Chondrocyte (in vitro differentiated cells): ENCODE results near the gene MGAT4A. TPM values are rescaled to one million over a fixed set of nuclear protein-coding genes. Genes with fewer than 3 reads are reported as not detected.

Experiments used
- DNase-seq: peaks from one replicate; pipeline ENCODE4 v3.0.0; 2021; ENCODE audit warnings: mixed read lengths, low spot score
- H3K27ac Mint-ChIP-seq: one replicate; pipeline ENCODE4 v1.8.0; 2021; ENCODE audit warnings: mild to moderate bottlenecking, moderate library complexity, mixed read lengths; ENCODE audit not compliant: unreplicated experiment
- H3K27me3 Mint-ChIP-seq: 2 replicates; pipeline ENCODE4 v1.8.0; 2021; ENCODE audit warnings: low read depth, mixed read lengths
- H3K36me3 Mint-ChIP-seq: 2 replicates; pipeline ENCODE4 v1.8.0; 2021; ENCODE audit warnings: low read depth, mixed read lengths
- H3K4me1 Mint-ChIP-seq: 2 replicates; pipeline ENCODE4 v1.8.0; 2021; ENCODE audit warnings: low read depth, mild to moderate bottlenecking, mixed read lengths
- H3K4me3 Mint-ChIP-seq: one replicate; pipeline ENCODE4 v1.8.0; 2021; ENCODE audit warnings: mild to moderate bottlenecking, moderate library complexity, mixed read lengths; ENCODE audit not compliant: unreplicated experiment
- H3K9me3 Mint-ChIP-seq: 2 replicates; pipeline ENCODE4 v1.8.0; 2021; ENCODE audit warnings: low read depth, mixed read lengths
- CTCF ChIP-seq: fragments of 200-600 bp; sonication (generic); IDR thresholded peaks from 2 replicates; pipeline ENCODE4 v1.5.0; 2021; ENCODE audit warnings: antibody characterized with exemption, mild to moderate bottlenecking, moderate library complexity
- total RNA-seq: library from RNA; stranded (reverse); gene quantifications from 3 replicates; pipeline ENCODE4 v1.2.1, GENCODE V29; 2021

MGAT4A gene
- total RNA-seq, 1 donor from 2014 or later, result 2.1 TPM

- no peak overlapping the region for H3K27ac Mint-ChIP-seq
- H3K36me3 Mint-ChIP-seq, result peaks cover 1% of the 10 kb centered on the region
- H3K4me1 Mint-ChIP-seq, result peaks cover 14% of the 10 kb centered on the region
- H3K9me3 Mint-ChIP-seq, result no peaks in the 10 kb centered on the region
- no peak for DNase-seq
- no peak overlapping the region for H3K4me3 Mint-ChIP-seq
- H3K27me3 Mint-ChIP-seq, result peaks cover 19% of the 10 kb centered on the region
- no peak for TF ChIP-seq CTCF
Observed at GRCh38 chr2:98702858-98703620, 27.9 kb downstream of the MGAT4A start.

GRCh38 chr2:98702127-98702802 lies 28.7 kb downstream of the MGAT4A start:
- no peak for TF ChIP-seq CTCF
- Mint-ChIP-seq H3K9me3 (no peaks in the 10 kb centered on the region), H3K4me1 (peaks cover 14% of the 10 kb centered on the region), H3K27ac (no peak overlapping the region), H3K36me3 (peaks cover 1% of the 10 kb centered on the region), H3K27me3 (peaks cover 17% of the 10 kb centered on the region), H3K4me3 (no peak overlapping the region)
- DNase-seq, result no peak

GRCh38 chr2:98701230-98701629 lies 29.7 kb downstream of the MGAT4A start:
- H3K4me3 Mint-ChIP-seq, result no peak overlapping the region
- H3K9me3 Mint-ChIP-seq, result no peaks in the 10 kb centered on the region
- no peak overlapping the region for H3K27ac Mint-ChIP-seq
- no peak for DNase-seq
- no peak for TF ChIP-seq CTCF
- H3K27me3 Mint-ChIP-seq, result peaks cover 19% of the 10 kb centered on the region
- H3K4me1 Mint-ChIP-seq, result peaks cover 14% of the 10 kb centered on the region
- H3K36me3 Mint-ChIP-seq, result peaks cover 1% of the 10 kb centered on the region

GRCh38 chr2:98698896-98699295 lies 32.0 kb downstream of the MGAT4A start:
- Mint-ChIP-seq H3K27ac (no peak overlapping the region), H3K27me3 (peaks cover 16% of the 10 kb centered on the region), H3K36me3 (peaks cover 1% of the 10 kb centered on the region), H3K9me3 (no peaks in the 10 kb centered on the region), H3K4me3 (no peak overlapping the region), H3K4me1 (peaks cover 14% of the 10 kb centered on the region)
- TF ChIP-seq CTCF, result no peak
- no peak for DNase-seq

GRCh38 chr2:98697651-98698337 lies 33.1 kb downstream of the MGAT4A start:
- no peak overlapping the region for H3K27ac Mint-ChIP-seq
- H3K4me1 Mint-ChIP-seq, result peaks cover 10% of the 10 kb centered on the region
- no peak for TF ChIP-seq CTCF
- peaks cover 15% of the 10 kb centered on the region for H3K27me3 Mint-ChIP-seq
- H3K36me3 Mint-ChIP-seq, result peaks cover 1% of the 10 kb centered on the region
- no peak for DNase-seq
- no peaks in the 10 kb centered on the region for H3K9me3 Mint-ChIP-seq
- H3K4me3 Mint-ChIP-seq, result no peak overlapping the region
